SIG-M5 (cell line): ENCODE data around the gene DUOXA1.
"Not testable (repeated sequence)": the region's sequence is repeated elsewhere in the genome, so short reads cannot be mapped to it uniquely, and the experiment has no call there.

Experiments
- DNase-seq: peaks from one replicate; lab custom pipeline; 2025; lab: John Stamatoyannopoulos, UW

Gene DUOXA1

GRCh38 chr15:45150997-45151396, 21.3 kb upstream of the DUOXA1 start:
- no peak for DNase-seq

- no peak for DNase-seq
Measured at GRCh38 chr15:45150481-45150880, 20.8 kb upstream of the DUOXA1 start.

GRCh38 chr15:45149060-45149459, 19.4 kb upstream of the DUOXA1 start:
- no peak for DNase-seq

GRCh38 chr15:45148076-45149059, 18.7 kb upstream of the DUOXA1 start:
- no peak for DNase-seq

GRCh38 chr15:45147606-45148005, 17.9 kb upstream of the DUOXA1 start:
- no peak for DNase-seq

- no peak for DNase-seq
Measured at GRCh38 chr15:45146405-45146804, 16.7 kb upstream of the DUOXA1 start.

GRCh38 chr15:45144775-45145174, 15.1 kb upstream of the DUOXA1 start:
- DNase-seq, result no peak

- no peak for DNase-seq
Measured at GRCh38 chr15:45143946-45144345, 14.3 kb upstream of the DUOXA1 start.

- no peak for DNase-seq
Measured at GRCh38 chr15:45143056-45143455, 13.4 kb upstream of the DUOXA1 start.

- no peak for DNase-seq
Measured at GRCh38 chr15:45141386-45141785, 11.7 kb upstream of the DUOXA1 start.

GRCh38 chr15:45140557-45141250, 11.0 kb upstream of the DUOXA1 start:
- DNase-seq, result no peak

- no peak for DNase-seq
Measured at GRCh38 chr15:45139770-45140169, 10.1 kb upstream of the DUOXA1 start.

- no peak for DNase-seq
Measured at GRCh38 chr15:45138814-45139765, 9.4 kb upstream of the DUOXA1 start.

- no peak for DNase-seq
Measured at GRCh38 chr15:45137703-45138102, 8.0 kb upstream of the DUOXA1 start.

- no peak for DNase-seq
Measured at GRCh38 chr15:45136378-45136764, 6.7 kb upstream of the DUOXA1 start.

GRCh38 chr15:45135705-45136377, 6.2 kb upstream of the DUOXA1 start:
- DNase-seq, result not testable (repeated sequence)

- DNase-seq, result no peak
Measured at GRCh38 chr15:45134682-45135604, 5.3 kb upstream of the DUOXA1 start.

GRCh38 chr15:45134046-45134445, 4.4 kb upstream of the DUOXA1 start:
- no peak for DNase-seq

GRCh38 chr15:45133561-45133920, 3.9 kb upstream of the DUOXA1 start:
- DNase-seq, result no peak

- no peak for DNase-seq
Measured at GRCh38 chr15:45132844-45133560, 3.3 kb upstream of the DUOXA1 start.
